Measurements from ENCODE around the gene XYLT1. TPM values are rescaled to one million over a fixed set of nuclear protein-coding genes. Genes with fewer than 3 reads are reported as not detected.

The XYLT1 gene
- polyA plus RNA-seq, 1 donor = 5.5 TPM

GRCh38 chr16:17375461-17376304, 95.1 kb downstream of the XYLT1 start:
- no peak for DNase-seq (ENCODE audit: low read depth)

GRCh38 chr16:17374668-17375255, 96.0 kb downstream of the XYLT1 start:
- no peak for DNase-seq (ENCODE audit: low read depth)

GRCh38 chr16:17373533-17373932, 97.2 kb downstream of the XYLT1 start:
- DNase-seq (ENCODE audit: low read depth) = no peak

- DNase-seq (ENCODE audit: low read depth) = no peak
Observed at GRCh38 chr16:17372386-17372785, 98.4 kb downstream of the XYLT1 start.

GRCh38 chr16:17371299-17371698, 99.5 kb downstream of the XYLT1 start:
- DNase-seq (ENCODE audit: low read depth) = no peak

- DNase-seq (ENCODE audit: low read depth) = no peak
Observed at GRCh38 chr16:17370731-17371285, 100.0 kb downstream of the XYLT1 start.

GRCh38 chr16:17370223-17370707, 100.5 kb downstream of the XYLT1 start:
- no peak for DNase-seq (ENCODE audit: low read depth)

- DNase-seq (ENCODE audit: low read depth) = no peak
Observed at GRCh38 chr16:17369421-17370222, 101.1 kb downstream of the XYLT1 start.

- no peak for DNase-seq (ENCODE audit: low read depth)
Observed at GRCh38 chr16:17368951-17369350, 101.8 kb downstream of the XYLT1 start.

GRCh38 chr16:17368446-17368845, 102.3 kb downstream of the XYLT1 start:
- no peak for DNase-seq (ENCODE audit: low read depth)

GRCh38 chr16:17367923-17368322, 102.8 kb downstream of the XYLT1 start:
- no peak for DNase-seq (ENCODE audit: low read depth)

- DNase-seq (ENCODE audit: low read depth) = no peak
Observed at GRCh38 chr16:17367036-17367435, 103.7 kb downstream of the XYLT1 start.

- no peak for DNase-seq (ENCODE audit: low read depth)
Observed at GRCh38 chr16:17366299-17366961, 104.3 kb downstream of the XYLT1 start.

GRCh38 chr16:17365591-17366298, 105.0 kb downstream of the XYLT1 start:
- DNase-seq (ENCODE audit: low read depth) = no peak

GRCh38 chr16:17365211-17365541, 105.6 kb downstream of the XYLT1 start:
- no peak for DNase-seq (ENCODE audit: low read depth)

- DNase-seq (ENCODE audit: low read depth) = no peak
Observed at GRCh38 chr16:17364319-17365210, 106.2 kb downstream of the XYLT1 start.

- DNase-seq (ENCODE audit: low read depth) = no peak
Observed at GRCh38 chr16:17362946-17363345, 107.8 kb downstream of the XYLT1 start.

- no peak for DNase-seq (ENCODE audit: low read depth)
Observed at GRCh38 chr16:17362183-17362582, 108.6 kb downstream of the XYLT1 start.

- DNase-seq (ENCODE audit: low read depth) = no peak
Observed at GRCh38 chr16:17360693-17361122, 110.1 kb downstream of the XYLT1 start.

Data from forelimb muscle (tissue), 1 donor.